DOHH2 (cell line): ENCODE measurements around the gene DENND6A.

Experiments
- H3F3A ChIP-seq: fragments of 200-600 bp; sonication (generic), shearing (Covaris generic); 2 replicates; pipeline ENCODE4 v1.6.0; 2016; ENCODE audit warnings: antibody characterized with exemption, mild to moderate bottlenecking; ENCODE audit not compliant: control insufficient read depth, insufficient read depth
- H3K27ac ChIP-seq: fragments of 200-600 bp; sonication (generic); 2 replicates; pipeline ENCODE4 v1.5.1; 2014; ENCODE audit warnings: low read depth, mild to moderate bottlenecking, low read length, moderate library complexity
- H3K27me3 ChIP-seq: fragments of 200-600 bp; sonication (generic); 2 replicates; pipeline ENCODE4 v1.6.1; 2014; ENCODE audit warnings: mild to moderate bottlenecking, low read length, mixed read lengths; ENCODE audit not compliant: control insufficient read depth
- H3K36me3 ChIP-seq: fragments of 200-600 bp; sonication (generic); 2 replicates; pipeline ENCODE4 v1.6.1; 2014; ENCODE audit warnings: mild to moderate bottlenecking, low read length, moderate library complexity, mixed read lengths; ENCODE audit not compliant: control insufficient read depth
- H3K4me1 ChIP-seq: fragments of 200-600 bp; sonication (generic); 2 replicates; pipeline ENCODE4 v1.6.1; 2014; ENCODE audit warnings: mild to moderate bottlenecking, low read length, mixed read lengths; ENCODE audit not compliant: control insufficient read depth
- H3K4me2 ChIP-seq: fragments of 200-600 bp; sonication (generic); 2 replicates; pipeline ENCODE4 v1.6.0; 2014; ENCODE audit warnings: mild to moderate bottlenecking, low read length, moderate library complexity
- H3K4me3 ChIP-seq: fragments of 200-600 bp; sonication (generic); 2 replicates; pipeline ENCODE4 v1.5.1; 2014; ENCODE audit warnings: mild to moderate bottlenecking, low read length, mixed read lengths
- H3K79me2 ChIP-seq: fragments of 200-600 bp; sonication (generic); 2 replicates; pipeline ENCODE4 v1.6.1; 2014; ENCODE audit warnings: mild to moderate bottlenecking, low read length, mixed read lengths; ENCODE audit not compliant: control insufficient read depth
- H3K9me2 ChIP-seq: fragments of 200-600 bp; sonication (generic); replicated peaks from 2 replicates; pipeline ENCODE4 v1.6.1; 2014; ENCODE audit warnings: mild to moderate bottlenecking, low read length, mixed read lengths; ENCODE audit not compliant: control insufficient read depth
- H3K9me3 ChIP-seq: fragments of 200-600 bp; sonication (generic); 2 replicates; pipeline ENCODE4 v1.6.1; 2014; ENCODE audit warnings: antibody characterized with exemption, low read length, mixed read lengths; ENCODE audit not compliant: control insufficient read depth, insufficient read depth
- H4K20me1 ChIP-seq: fragments of 200-600 bp; sonication (generic); 2 replicates; pipeline ENCODE4 v1.6.0; 2014; ENCODE audit warnings: low read depth, mild to moderate bottlenecking, antibody characterized with exemption, low read length, moderate library complexity; ENCODE audit not compliant: control insufficient read depth, insufficient read depth
- CTCF ChIP-seq: fragments of 200-600 bp; sonication (generic); IDR thresholded peaks from one replicate; pipeline ENCODE4 v1.5.1; 2014; ENCODE audit warnings: antibody characterized with exemption, mild to moderate bottlenecking, low read depth, low read length; ENCODE audit not compliant: poor library complexity, severe bottlenecking
- EZH2phosphoT487 ChIP-seq: fragments of 200-600 bp; sonication (generic); IDR thresholded peaks from 2 replicates; pipeline ENCODE4 v1.6.1; 2017; ENCODE audit warnings: borderline replicate concordance, mild to moderate bottlenecking, antibody characterized with exemption, low read length, moderate library complexity, mixed read lengths

Gene DENND6A

GRCh38 chr3:57675530-57675929 is 17.3 kb downstream of the DENND6A start:
- Histone ChIP-seq H3K4me3 (no peak overlapping the region), H3K27ac (peak overlapping the region; percentile 23; the same call in 1 of the 2 replicates), H3F3A (peaks cover 15% of the 10 kb centered on the region), H3K9me2 (no peaks in the 10 kb centered on the region), H3K36me3 (peaks cover 40% of the 10 kb centered on the region), H3K27me3 (no peaks in the 10 kb centered on the region), H3K4me1 (peaks cover 46% of the 10 kb centered on the region), H3K79me2 (peaks cover 75% of the 10 kb centered on the region), H3K9me3 (no peaks in the 10 kb centered on the region), H3K4me2 (peak overlapping the region; percentile 2; the same call in 1 of the 2 replicates), H4K20me1 (no peaks in the 10 kb centered on the region)
- no peak for TF ChIP-seq CTCF
- TF ChIP-seq EZH2phosphoT487: no peak

- no peak overlapping the region for H3K4me3 ChIP-seq
- no peak for TF ChIP-seq CTCF
- no peak for TF ChIP-seq EZH2phosphoT487
- peaks cover 33% of the 10 kb centered on the region for H3K36me3 ChIP-seq
- peaks cover 53% of the 10 kb centered on the region for H3K4me1 ChIP-seq
- H3K9me2 ChIP-seq: no peaks in the 10 kb centered on the region
- peaks cover 59% of the 10 kb centered on the region for H3K79me2 ChIP-seq
- H3K4me2 ChIP-seq: no peak overlapping the region
- no peaks in the 10 kb centered on the region for H3K9me3 ChIP-seq
- H3K27me3 ChIP-seq: no peaks in the 10 kb centered on the region
- peaks cover 14% of the 10 kb centered on the region for H3F3A ChIP-seq
- H4K20me1 ChIP-seq: no peaks in the 10 kb centered on the region
- H3K27ac ChIP-seq: peak overlapping the region; percentile 13; the same call in 1 of the 2 replicates
Measured at GRCh38 chr3:57673156-57673555, 19.7 kb downstream of the DENND6A start.

GRCh38 chr3:57670543-57670942 is 22.3 kb downstream of the DENND6A start:
- no peak for TF ChIP-seq EZH2phosphoT487
- no peak for TF ChIP-seq CTCF
- Histone ChIP-seq H3K27ac (peak overlapping the region; percentile 90), H3K4me3 (peak overlapping the region; percentile 37), H3K79me2 (peaks cover 49% of the 10 kb centered on the region), H3K4me2 (peak overlapping the region; percentile 85), H3K4me1 (peaks cover 48% of the 10 kb centered on the region), H3F3A (peaks cover 13% of the 10 kb centered on the region), H3K9me2 (no peaks in the 10 kb centered on the region), H4K20me1 (no peaks in the 10 kb centered on the region), H3K9me3 (no peaks in the 10 kb centered on the region), H3K36me3 (peaks cover 42% of the 10 kb centered on the region), H3K27me3 (no peaks in the 10 kb centered on the region)

GRCh38 chr3:57661404-57661803 is 31.5 kb downstream of the DENND6A start:
- Histone ChIP-seq H3K27me3 (no peaks in the 10 kb centered on the region), H3K9me3 (no peaks in the 10 kb centered on the region), H3K4me2 (no peak overlapping the region), H3F3A (no peaks in the 10 kb centered on the region), H3K36me3 (peaks cover 55% of the 10 kb centered on the region), H3K79me2 (no peaks in the 10 kb centered on the region), H3K9me2 (no peaks in the 10 kb centered on the region), H4K20me1 (no peaks in the 10 kb centered on the region), H3K27ac (no peak overlapping the region), H3K4me1 (no peaks in the 10 kb centered on the region), H3K4me3 (no peak overlapping the region)
- TF ChIP-seq EZH2phosphoT487 (no peak), CTCF (no peak)
